ENCODE results near the gene CCDC77.

CCDC77 gene

GRCh38 chr12:388012-388411, 13.4 kb upstream of the CCDC77 start:
- peaks cover 31% of the 10 kb centered on the region for H3K36me3 ChIP-seq (ENCODE audit: insufficient read depth, low read length)
- peaks cover 49% of the 10 kb centered on the region for H3K79me2 ChIP-seq (ENCODE audit: insufficient read depth, low read length)
- H3K9me2 ChIP-seq (ENCODE audit: low read depth, low read length): no peaks in the 10 kb centered on the region
- H3K9me3 ChIP-seq (ENCODE audit: low read length): no peaks in the 10 kb centered on the region
- peak overlapping the region; percentile 87 for H3K9ac ChIP-seq (ENCODE audit: low read length)
- H3K4me3 ChIP-seq (ENCODE audit: low read depth, low read length, poor library complexity, severe bottlenecking): peak overlapping the region; percentile 81
- H3K27me3 ChIP-seq (ENCODE audit: insufficient read depth, low read length): no peaks in the 10 kb centered on the region
- H3K4me1 ChIP-seq (ENCODE audit: insufficient read depth, low read length, severe bottlenecking): peaks cover 37% of the 10 kb centered on the region
- peaks cover 4% of the 10 kb centered on the region; the same call in 1 of the 2 replicates for H4K20me1 ChIP-seq (ENCODE audit: insufficient read depth, low read length)
- no peaks in the 10 kb centered on the region for H3F3A ChIP-seq (ENCODE audit: insufficient read depth, low read length)
- no peak for TF ChIP-seq CTCF (IDR thresholded peaks at IDR 0.05; ENCODE audit: low read length)
- TF ChIP-seq EZH2 (IDR thresholded peaks at IDR 0.05; ENCODE audit: borderline replicate concordance, low read length): no peak
- peak overlapping the region; percentile 90 for H3K4me2 ChIP-seq (ENCODE audit: low read length)
- peak overlapping the region; percentile 88 for H3K27ac ChIP-seq (ENCODE audit: low read depth, low read length, poor library complexity, severe bottlenecking)
- H2AFZ ChIP-seq (ENCODE audit: low read length): no peak overlapping the region

- no peaks in the 10 kb centered on the region for H3K9me2 ChIP-seq (ENCODE audit: low read depth, low read length)
- H3K9me3 ChIP-seq (ENCODE audit: low read length): no peaks in the 10 kb centered on the region
- peaks cover 4% of the 10 kb centered on the region; the same call in 1 of the 2 replicates for H4K20me1 ChIP-seq (ENCODE audit: insufficient read depth, low read length)
- peaks cover 37% of the 10 kb centered on the region for H3K4me1 ChIP-seq (ENCODE audit: insufficient read depth, low read length, severe bottlenecking)
- no peak overlapping the region for H2AFZ ChIP-seq (ENCODE audit: low read length)
- H3K9ac ChIP-seq (ENCODE audit: low read length): peak overlapping the region; percentile 87
- peaks cover 26% of the 10 kb centered on the region for H3K36me3 ChIP-seq (ENCODE audit: insufficient read depth, low read length)
- no peaks in the 10 kb centered on the region for H3K27me3 ChIP-seq (ENCODE audit: insufficient read depth, low read length)
- TF ChIP-seq EZH2 (IDR thresholded peaks at IDR 0.05; ENCODE audit: borderline replicate concordance, low read length) (no peak), CTCF (IDR thresholded peaks at IDR 0.05; ENCODE audit: low read length) (no peak)
- H3K4me3 ChIP-seq (ENCODE audit: low read depth, low read length, poor library complexity, severe bottlenecking): peak overlapping the region; percentile 81
- peak overlapping the region; percentile 90 for H3K4me2 ChIP-seq (ENCODE audit: low read length)
- peak overlapping the region; percentile 88 for H3K27ac ChIP-seq (ENCODE audit: low read depth, low read length, poor library complexity, severe bottlenecking)
- H3K79me2 ChIP-seq (ENCODE audit: insufficient read depth, low read length): peaks cover 49% of the 10 kb centered on the region
- H3F3A ChIP-seq (ENCODE audit: insufficient read depth, low read length): no peaks in the 10 kb centered on the region
These were observed 12.8 kb upstream of the CCDC77 start for GRCh38 chr12:388541-389141.

- Histone ChIP-seq H3K4me2 (ENCODE audit: low read length) (peak within 1 kb of the TSS; percentile 90), H4K20me1 (ENCODE audit: insufficient read depth, low read length) (peaks cover 4% of the 10 kb centered on the region; the same call in 1 of the 2 replicates), H3F3A (ENCODE audit: insufficient read depth, low read length) (no peaks in the 10 kb centered on the region), H2AFZ (ENCODE audit: low read length) (0 out of 2 replicates have a peak within 1 kb of the TSS, but pooled peaks have one; percentile 9), H3K9ac (ENCODE audit: low read length) (peak within 1 kb of the TSS; percentile 87), H3K9me3 (ENCODE audit: low read length) (no peaks in the 10 kb centered on the region), H3K9me2 (ENCODE audit: low read depth, low read length) (no peaks in the 10 kb centered on the region), H3K27me3 (ENCODE audit: insufficient read depth, low read length) (no peaks in the 10 kb centered on the region), H3K4me1 (ENCODE audit: insufficient read depth, low read length, severe bottlenecking) (peaks cover 37% of the 10 kb centered on the region), H3K27ac (ENCODE audit: low read depth, low read length, poor library complexity, severe bottlenecking) (peak within 1 kb of the TSS; percentile 88), H3K79me2 (ENCODE audit: insufficient read depth, low read length) (peaks cover 43% of the 10 kb centered on the region), H3K4me3 (ENCODE audit: low read depth, low read length, poor library complexity, severe bottlenecking) (peak within 1 kb of the TSS; percentile 81), H3K36me3 (ENCODE audit: insufficient read depth, low read length) (peaks cover 18% of the 10 kb centered on the region)
- no peak for TF ChIP-seq CTCF (IDR thresholded peaks at IDR 0.05; ENCODE audit: low read length)
- no peak for TF ChIP-seq EZH2 (IDR thresholded peaks at IDR 0.05; ENCODE audit: borderline replicate concordance, low read length)
These were observed 12.0 kb upstream of the CCDC77 start, which contains the start of gene KDM5A for GRCh38 chr12:389142-390096. Gene KDM5A (minus strand): TSS chr12:389320. CDS start chr12:389091, 229 bp downstream.

All from OCI-LY1 (cell line).